DMS53 treated with DMSO at 0.1 percent for 48 hours (cell line): ENCODE data around the gene ERRFI1.
"Not testable (repeated sequence)": the region's sequence is repeated elsewhere in the genome, so short reads cannot be mapped to it uniquely, and the experiment has no call there.

Experiments used
- DNase-seq: peaks from one replicate; lab custom pipeline; 2025; ENCODE audit not compliant: unreplicated experiment; lab: John Stamatoyannopoulos, UW

Gene ERRFI1

DNA sequence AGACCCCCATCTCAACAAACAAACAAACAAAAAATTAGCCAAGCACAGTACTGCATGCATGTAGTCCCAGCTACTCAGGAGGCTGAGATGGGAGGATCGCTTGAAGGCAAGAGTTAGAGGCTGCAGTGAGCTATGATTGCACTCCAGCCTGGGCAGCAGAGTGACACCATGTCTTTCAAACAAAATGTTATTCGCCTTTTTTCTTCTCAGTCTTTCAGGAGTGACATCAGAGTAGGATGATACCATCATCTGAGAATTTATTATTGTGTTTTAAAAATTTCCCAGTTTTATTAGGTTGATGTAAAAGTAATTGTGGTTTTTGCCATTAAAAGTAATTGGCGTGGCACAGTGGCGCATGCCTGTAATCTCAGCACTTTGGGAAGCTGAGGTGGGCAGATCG, 53.8 kb downstream of the ERRFI1 start:
- no peak for DNase-seq

DNA sequence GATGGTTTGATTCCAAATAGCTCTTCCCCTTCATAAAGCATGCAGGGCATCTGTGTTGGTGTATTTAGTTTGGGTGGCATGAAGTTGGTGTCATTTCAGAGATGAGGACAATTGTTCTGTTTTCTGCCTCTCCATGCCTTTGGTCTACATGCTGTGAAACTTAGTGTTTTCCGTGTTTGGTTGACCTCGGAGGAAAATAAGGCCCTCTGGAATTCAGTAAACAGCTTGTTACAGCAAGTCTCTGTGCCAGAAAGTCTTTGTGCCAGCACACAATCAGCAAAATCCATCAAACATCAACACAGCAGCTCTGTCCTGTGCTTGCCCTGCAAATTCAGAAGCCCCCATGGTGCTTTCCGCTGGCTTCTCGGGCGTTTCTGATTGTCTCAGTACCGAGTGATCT, 55.1 kb downstream of the ERRFI1 start:
- no peak for DNase-seq

DNA sequence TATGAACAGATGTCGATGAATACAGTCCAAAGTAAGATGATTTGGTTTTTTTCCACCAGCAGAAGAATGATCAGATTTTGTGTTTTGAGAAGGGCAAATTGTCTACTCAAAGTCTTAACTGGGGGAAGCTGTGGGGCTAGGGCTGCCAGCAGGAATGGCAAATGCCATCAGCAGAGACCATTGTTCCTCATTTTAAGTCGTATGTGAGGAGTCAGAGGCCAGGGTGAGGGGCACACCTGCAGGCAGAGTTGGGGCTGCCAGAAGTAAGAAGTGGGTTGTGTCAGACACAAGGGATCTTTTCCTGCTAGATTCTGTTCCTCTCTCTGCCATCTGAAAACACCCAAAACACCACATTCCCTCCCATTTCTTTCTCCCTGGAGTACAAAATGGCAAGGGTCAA, 55.9 kb downstream of the ERRFI1 start:
- no peak for DNase-seq

DNA sequence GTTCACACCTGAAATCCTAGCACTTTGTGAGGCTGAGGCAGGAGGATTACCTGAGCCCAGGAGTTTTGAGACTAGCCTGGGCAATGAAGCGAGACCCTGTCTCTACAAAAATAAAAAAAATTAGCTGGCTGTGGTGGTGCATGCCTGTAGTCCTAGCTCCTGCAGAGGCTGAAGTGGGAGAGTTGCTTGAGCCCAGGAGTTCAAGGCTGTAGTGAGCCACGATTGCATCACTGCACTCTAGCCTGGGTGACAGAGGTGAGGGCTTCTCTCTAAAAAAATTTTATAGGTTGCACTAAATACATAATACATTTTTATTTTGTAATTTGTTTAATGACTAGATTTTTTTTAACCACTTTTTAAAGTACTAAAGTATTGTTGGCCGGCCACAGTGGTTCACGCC, 58.5 kb downstream of the ERRFI1 start:
- DNase-seq: no peak

DNA sequence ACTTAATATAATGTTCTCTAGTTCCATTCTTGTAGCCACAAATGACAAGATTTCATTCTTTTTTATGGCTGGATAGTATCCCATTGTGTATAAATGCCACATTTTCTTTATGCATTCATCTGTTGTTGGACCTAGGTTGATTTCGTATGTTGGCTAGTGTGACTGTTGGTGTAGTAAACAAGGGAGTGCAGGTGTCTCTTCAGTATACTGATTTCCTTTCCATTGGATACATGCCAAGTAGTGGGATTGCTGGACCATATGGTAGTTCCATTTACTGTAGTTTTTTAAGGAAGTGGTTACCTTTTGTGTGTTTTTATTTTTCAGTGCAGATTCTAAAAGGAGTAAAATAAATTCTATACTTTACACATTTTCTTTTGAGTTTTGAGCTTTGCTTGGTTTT, 58.9 kb downstream of the ERRFI1 start:
- no peak for DNase-seq

DNA sequence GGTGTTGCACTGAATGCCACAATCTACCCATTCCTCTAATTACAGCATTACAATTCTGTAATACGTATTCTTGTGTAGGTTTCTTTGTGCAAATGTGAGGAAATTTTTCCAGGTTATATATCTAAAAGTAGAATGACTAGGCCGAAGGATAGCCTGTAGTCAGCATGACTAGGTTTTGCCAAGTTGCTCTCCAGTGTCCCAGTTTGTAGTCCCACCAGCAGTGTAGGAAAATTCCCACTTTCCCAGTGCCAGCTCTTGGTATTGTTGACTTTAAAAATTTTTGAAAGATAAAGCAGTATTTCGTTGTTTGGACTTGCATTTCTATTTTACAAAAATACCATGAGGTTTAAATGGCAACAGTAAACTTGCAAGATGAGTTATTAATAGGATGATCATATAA, 61.6 kb downstream of the ERRFI1 start:
- no peak for DNase-seq

DNA sequence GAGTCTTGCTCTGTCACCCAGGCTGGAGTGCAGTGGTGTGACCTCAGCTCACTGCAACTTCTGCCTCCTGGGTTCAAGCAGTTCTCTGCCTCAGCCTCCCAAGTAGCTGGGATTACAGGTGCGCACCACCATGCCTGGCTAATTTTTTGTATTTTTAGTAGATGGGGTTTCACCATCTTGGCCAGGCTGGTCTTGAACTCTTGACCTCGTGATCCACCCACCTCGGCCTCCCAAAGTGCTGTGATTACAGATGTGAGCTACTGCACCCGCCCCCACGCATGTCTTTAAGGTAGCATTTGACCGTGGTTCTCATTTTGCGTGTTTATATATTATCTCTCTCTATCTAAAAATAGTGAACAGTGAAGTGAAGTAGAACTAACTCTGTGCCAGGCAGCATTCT, 62.3 kb downstream of the ERRFI1 start:
- not testable (repeated sequence) for DNase-seq

DNA sequence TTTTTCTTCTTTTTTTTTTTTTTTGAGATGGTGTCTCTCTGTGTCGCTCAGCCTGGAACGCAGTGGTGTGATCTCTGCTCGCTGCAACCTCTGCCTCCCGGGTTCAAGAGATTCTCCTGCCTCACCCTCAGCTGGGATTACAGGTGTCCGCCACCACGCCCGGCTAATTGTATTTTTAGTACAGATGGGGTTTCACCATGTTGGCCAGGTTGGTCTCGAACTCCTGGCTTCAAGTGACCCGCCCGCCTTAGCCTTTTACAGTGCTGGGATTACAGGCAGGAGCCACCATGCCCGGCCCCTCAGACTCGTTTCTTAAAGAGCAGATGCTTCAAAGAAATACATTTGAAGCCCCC, 62.8 kb downstream of the ERRFI1 start:
- not testable (repeated sequence) for DNase-seq

DNA sequence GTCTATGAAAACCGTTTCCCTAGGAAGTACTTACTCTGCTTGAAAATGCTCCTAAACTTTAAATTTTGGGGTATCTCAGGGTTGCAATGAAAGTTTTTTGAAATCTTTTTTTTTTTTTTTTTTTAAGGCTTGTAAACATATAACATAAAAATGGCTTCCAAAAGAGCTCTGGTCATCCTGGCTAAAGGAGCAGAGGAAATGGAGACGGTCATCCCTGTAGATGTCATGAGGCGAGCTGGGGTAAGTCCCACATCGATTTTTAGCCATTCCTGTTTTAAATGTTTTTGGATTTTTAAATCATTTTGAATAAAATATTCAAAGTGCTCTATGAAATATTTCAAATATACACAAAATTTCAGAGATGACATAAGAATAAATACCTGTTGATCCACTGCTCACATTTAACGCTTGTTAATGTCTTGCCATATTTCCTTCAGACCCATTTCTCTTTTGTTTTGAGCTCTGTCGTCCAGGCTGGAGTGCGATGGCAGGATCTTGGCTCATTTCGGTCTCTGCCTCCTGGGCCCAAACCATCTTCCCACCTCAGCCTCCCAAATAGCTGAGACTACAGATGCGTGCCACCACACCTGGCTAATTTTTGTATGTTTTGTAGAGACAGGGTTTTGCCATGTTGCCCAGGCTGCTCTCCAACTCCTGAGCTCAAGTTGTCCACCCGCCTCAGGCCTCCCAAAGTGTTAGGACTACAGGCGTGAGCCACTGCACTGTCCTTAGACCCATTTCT, 63.3 kb downstream of the ERRFI1 start:
- no peak for DNase-seq

DNA sequence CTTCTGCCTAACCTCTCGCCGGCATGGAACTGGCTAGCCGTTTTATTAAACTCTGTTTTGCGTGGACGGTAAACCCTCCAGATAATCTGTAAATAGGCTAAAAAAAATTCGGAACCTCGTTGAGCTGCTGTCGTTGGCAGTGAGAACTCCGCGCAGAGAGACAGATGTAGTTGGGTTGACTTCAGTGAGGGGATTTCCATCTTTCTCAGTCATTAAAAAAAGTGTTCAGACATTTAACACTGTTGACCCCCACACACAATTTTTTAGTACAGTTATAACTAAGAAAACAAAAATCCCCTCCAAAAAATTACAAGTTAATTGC, 64.1 kb downstream of the ERRFI1 start:
- no peak for DNase-seq
